Activated T-helper 1 cell treated with Interleukin-2 at 50 U/mL for 16 hours (primary cell): ENCODE data around the gene CEP72.
"Not testable (repeated sequence)": the region's sequence is repeated elsewhere in the genome, so short reads cannot be mapped to it uniquely, and the experiment has no call there.

ENCODE experiments used
- DNase-seq: peaks from one replicate; pipeline ENCODE4 v3.0.0-alpha.2; 2020; ENCODE audit warnings: low read depth

The CEP72 gene

DNA sequence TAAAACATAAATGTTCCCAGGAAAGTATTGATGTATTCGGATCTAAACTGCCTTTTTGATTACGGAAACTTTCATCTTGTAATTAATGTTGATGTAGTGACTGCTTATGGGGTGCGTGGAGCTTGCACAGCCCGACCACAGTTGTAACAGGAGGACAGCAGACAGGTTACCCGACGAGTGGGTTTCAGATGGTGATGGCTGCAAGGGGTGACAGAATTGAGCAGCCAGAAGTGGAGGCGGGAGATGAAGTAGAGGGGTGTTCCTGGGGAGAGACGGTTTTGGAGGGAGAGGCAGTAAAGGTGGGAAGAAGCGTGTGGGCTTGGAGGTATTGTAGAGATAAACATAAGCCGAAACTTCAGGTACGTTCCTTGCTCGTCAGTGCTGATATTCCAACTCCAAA, 5.8 kb downstream of the CEP72 start:
- DNase-seq: no peak

DNA sequence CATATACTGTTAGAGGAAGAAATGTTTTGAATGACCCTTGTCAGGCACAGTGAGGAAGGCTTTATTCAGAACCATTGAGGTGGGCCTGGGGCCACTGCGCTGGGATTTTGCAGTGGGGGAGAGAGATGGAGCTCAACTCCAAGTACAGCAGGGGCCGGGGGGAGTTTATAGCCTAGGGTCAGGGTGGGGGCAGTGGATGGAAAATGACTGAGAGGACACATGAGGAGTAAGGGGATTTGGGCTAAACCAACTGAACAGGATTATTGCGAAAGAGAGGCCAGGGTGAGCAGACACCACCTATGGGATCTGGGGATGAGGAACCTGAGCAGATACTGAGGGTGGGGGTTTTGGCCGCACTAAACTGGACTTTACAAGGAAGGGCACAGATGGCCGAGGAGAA, 6.3 kb downstream of the CEP72 start:
- no peak for DNase-seq

DNA sequence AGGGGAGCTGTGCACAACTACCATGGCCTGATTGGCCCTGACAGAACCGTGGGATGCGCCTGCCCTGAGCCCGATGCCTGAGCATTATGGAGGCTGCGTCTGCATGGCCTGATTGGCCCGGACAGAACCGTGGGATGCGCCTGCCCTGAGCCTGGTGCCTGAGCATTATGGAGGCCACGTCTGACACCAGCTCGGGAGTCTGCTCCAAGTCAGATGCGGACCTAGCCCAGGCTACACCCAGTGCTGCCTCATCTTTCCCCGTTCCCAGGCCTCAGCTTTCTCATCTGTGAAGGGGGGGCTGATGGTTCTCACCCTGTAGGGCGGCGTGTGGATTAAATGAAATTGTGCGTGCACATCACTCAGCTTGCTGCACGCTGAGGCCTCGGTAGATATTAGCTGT, 7.3 kb downstream of the CEP72 start:
- no peak for DNase-seq

DNA sequence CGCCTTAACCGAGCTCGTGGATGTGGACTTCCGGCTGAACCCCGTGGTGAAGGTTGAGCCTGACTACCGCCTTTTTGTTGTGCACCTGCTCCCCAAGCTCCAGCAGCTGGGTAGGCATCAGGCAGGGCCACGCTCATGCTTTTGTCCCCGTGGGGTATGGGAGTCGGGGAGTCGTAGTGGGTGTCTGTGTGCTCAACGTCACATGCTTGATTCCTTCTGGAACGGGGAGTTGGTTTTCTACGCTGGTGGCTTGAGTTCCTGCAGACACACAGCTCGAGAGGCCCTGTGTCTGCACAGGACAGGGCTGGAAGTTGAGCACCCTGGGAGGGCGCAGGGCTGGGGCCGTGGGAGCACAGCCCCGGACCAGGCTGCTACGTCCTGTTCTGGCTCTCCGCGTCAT, 8.0 kb downstream of the CEP72 start:
- no peak for DNase-seq

DNA sequence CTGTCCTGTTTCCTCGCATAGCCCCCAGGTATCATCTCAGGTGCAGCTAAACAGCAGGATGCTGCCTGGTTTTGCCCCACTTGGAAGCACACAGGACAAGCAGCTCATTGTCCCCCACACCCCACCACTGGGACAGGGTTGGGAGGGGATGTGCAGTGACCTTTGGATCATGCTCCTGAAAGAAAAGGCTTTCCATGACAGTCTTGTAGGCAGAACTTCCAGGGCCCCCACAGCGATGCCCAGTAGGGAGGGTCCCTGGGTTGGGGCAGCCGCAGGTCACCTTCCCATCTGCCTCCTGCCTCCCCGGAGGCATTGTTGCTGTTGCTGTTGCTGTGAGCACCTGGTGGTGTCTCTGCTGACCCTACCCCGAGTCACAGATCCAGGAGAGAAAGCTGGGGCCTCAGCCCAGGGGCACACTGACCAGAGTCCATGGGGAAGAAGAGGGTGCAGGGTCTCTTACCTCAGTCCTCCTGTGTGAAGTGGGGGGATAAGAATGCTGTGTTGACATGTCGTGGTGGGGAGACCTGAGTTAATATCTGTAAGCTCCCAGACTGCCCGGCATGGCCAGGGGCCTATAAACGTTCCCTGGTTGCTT, 8.5 kb downstream of the CEP72 start:
- DNase-seq: no peak

DNA sequence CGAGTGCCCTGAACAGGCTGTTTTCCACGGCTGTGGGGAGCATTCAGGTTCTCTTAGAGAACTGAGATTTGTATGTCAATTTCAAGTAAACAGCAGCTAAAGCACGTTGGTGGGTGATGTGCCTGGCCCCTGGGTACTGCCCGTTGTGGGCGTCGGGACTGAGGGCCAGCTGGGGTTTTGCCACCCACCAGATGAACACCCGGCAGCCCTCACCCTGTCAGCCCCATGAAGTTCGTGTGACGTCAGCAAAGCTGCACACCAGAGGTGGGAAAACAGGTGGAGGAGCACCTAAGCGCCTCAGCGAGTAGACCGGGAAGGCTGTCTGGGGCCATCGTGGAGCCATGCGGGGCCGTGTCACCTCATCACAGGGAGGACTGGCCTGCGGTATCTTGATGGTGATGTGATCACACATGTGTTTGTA, 9.2 kb downstream of the CEP72 start:
- DNase-seq: no peak

DNA sequence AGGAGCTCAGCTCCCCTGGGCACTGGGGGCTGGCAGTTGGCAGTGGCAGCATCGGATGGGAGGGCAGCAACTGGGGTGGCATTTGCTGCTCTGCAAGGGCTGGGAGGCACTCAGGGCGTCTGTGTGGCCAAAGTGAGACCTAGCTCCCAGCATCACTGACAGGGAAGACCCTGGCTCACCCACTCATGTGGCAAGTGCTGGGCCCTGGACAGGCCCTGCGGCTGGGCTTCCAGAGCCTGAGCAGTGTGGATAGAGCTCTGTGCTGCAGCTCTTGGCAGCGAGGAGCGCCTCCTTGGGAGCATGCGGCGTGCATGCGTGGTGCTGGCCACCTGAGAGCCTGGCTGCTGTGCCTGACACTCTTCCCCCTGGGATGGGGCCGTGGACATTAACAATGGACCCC, 10.2 kb downstream of the CEP72 start:
- DNase-seq: no peak

DNA sequence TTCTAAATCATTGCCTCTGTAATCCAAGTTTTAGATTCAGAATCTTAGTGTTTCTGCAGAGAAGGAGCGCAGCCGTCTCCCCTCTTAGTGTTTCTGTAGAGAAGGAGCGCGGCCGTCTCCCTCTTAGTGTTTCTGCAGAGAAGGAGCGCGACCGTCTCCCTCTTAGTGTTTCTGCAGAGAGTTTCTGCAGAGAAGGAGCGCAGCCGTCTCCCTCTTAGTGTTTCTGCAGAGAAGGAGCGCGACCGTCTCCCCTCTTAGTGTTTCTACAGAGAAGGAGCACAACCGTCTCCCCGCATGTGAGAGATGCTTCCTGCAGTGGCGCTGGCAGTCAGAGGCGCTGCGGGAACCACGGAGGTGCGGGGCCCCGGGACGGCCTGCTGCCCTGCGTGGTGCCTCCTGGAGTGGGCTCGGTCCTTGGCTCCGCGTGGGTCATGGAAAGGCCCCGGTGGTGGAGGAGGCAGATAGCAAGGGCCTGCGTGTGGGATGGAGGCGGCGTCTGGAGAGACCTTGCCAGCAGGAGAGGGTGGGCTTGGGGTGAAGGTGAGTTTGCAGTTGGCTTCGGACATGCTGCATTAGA, 10.9 kb downstream of the CEP72 start:
- DNase-seq: no peak

DNA sequence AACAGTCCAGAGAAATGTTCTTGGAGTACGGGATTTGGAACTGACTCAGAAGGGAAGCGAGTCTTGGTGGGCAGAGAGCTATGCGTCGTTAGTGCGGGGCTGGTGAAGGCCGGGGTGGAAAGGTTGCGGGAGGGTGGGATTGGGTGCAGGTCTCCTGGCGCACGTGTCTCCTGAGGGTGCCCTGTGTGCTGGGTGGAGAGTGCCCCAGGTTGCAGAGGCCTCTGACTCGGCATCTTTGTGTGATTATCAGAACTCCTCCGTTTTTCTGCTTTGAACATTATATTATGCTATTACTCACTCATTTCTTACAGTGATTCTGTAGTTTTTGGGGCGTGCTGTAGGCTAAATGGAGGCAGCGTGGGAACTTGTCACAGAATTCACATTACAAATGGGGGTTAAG, 11.4 kb downstream of the CEP72 start:
- DNase-seq: no peak

DNA sequence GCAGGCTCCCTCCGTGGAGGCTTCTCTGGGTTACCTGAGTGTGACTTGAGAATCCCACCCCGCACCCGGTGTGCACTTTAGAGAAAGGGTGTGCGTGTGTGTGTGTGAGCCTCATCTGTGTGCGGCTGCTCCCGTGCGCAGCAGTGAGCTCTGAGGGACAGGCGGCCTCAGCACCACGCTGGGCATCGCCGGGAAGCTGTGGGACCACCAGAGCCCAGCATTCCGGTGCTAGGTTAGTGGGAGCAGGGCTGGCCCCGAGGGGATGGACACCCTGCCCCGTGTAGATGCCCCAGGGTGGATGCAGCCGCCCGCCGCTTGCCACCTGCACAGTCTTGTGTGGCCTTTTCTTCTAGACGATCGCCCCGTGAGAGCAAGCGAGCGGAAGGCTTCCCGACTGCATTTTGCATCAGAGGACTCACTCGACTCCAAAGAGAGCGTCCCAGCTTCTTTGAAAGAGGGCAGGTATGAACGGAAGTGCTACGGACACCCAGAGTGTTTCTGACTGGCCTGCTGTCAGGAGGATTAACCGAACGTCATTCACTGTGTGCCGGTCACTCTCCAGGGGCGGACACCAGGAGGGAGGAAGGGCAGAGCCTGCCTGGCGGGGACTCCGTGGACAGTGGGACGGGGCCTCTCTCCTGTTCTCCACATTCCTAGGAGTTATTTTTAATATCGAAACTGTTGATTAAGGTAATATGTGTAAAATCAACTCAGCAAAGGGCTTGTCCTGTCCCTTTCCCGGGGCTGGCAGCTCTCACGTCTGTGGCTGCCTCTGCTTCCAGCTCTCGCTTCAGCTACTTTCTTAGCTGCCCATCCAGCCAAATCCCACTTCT, 12.2 kb downstream of the CEP72 start:
- no peak for DNase-seq

DNA sequence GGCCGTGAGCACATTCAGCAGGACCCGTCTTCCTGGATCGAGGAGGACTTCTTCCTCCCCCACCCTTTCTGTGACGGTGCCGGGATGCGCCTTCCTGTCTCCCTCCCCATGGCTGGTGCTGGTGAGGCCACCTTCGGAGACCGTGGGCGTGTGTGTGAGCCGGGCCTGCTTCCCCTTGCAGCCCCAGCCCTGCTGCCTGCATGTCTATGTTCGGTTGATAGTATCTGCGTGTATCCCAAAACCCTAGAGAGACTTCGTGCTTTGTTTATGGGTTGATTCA, 12.8 kb downstream of the CEP72 start:
- DNase-seq: no peak

DNA sequence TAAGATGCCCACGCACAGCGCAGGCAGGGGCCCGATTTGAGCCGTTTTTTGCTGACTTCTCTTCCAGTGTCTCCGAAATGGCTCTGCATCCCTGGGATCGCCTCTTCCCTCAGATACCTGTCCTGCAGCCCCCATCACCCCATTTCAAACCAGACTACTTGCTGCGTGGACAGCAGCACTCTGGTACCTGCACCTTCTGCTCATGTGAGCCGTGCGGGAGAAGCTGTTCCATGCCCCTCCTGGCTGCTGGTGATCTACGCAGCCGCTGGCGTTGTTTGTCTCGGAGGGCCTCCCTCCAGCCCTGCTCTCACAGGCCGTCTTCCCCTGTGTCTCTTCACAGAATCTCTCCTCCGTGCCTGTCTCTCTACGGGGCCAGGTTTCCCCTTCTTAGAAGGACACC, 13.4 kb downstream of the CEP72 start:
- no peak for DNase-seq

DNA sequence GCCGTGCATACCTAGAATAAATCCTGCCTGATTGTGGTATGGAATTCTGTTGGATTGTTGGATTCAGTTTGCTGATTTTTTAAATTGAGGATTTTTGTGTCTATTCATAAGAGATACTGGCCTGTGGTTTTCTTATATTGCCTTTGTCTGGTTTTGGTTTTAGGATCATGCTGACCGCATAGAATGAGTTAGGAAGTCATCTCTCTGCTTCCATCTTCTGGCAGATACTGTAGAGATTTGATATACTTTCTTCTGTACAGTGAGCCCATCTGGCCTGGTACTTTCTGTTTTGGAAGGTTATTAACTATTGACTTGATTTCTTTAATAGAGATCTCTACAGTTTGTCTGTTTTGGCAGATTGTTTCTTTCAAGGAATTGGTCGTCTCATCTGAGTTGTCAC, 14.7 kb downstream of the CEP72 start:
- no peak for DNase-seq

DNA sequence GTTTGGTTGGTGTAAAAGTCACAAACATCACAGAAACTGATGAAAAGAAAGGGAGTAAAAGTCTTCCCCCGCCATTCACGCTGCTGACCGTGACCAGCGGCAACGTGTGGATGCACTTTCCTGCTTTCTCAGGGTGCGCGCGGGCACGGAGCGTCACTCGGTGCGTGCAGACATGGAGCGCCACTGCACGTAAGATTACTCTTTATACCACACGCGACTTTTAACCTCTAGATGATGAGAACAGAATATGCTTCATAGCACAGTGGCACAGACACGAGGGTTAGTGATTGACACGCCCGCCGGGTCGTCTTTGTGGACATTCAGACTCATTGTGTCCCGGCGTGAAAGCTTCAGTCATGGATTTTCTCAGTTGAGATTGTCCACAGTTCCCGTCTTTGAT, 15.7 kb downstream of the CEP72 start:
- DNase-seq: no peak

DNA sequence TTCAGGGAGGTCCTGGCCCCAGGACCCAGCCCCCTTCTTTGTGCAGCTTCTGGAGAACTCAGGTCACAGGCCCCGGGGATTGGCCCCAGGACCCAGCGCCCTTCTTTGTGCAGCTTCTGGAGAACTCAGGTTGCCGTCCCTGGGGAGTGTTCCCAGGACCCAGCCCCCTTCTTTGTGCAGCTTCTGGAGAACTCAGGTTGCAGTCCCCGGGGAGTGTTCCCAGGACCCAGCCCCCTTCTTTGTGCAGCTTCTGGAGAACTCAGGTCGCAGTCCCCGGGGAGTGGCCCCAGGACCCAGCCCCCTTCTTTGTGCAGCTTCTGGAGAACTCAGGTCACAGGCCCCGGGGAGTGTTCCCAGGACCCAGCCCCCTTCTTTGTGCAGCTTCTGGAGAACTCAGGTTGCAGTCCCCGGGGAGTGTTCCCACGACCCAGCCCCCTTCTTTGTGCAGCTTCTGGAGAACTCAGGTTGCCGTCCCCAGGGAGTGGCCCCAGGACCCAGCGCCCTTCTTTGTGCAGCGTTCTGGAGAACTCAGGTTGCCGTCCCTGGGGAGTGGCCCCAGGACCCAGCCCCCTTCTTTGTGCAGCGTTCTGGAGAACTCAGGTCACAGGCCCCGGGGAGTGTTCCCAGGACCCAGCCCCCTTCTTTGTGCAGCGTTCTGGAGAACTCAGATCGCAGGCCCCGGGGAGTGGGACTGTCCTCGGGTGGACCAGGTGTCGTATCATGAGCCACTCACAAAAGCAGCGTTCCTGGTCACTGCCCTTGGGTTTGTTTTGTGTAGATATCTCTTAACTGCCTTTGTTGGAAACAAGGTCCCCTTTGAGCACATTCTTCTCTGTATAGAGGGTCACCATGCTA, 16.4 kb downstream of the CEP72 start:
- DNase-seq: not testable (repeated sequence)

DNA sequence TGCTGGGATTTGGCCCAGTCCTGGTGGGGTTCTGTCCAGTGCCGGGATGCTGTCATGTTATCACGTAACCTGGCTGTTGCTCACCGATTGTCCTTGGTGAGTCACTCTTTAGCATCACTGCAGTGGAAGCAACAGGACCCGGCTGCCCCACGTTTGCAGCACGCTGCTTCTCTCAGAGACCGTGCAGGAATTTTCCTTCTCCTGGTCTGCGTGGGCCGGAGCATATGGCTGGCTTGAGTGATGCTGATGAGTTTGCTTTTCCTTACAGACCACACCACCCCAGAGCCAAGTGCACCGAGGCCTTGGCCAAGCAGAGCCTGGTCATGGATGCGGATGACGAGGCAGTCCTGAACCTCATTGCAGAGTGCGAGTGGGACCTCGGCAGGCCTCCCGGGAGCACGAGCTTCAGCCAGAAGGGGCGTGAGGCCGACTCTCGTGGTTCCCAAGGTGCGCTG, 21.4 kb downstream of the CEP72 start:
- no peak for DNase-seq

DNA sequence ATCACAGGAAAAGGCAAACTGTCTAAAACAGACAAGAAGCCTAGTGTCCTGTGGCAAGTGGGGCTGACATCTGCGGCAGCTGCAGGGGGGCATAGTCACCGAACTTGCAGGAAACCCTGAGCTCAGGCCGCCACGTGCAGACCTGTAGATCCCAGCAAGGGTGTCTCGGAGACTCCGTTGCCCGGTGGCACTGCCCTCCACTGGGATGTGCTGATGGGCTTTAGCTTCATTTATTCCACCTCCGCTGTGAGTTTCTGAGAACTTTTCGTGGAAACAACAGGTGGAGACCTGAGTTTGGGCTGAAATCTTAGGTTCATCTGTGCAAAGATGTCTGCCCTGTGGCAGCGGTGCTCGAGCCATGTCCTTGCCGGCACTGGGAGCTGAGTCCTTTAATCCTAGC, 22.1 kb downstream of the CEP72 start:
- no peak for DNase-seq

DNA sequence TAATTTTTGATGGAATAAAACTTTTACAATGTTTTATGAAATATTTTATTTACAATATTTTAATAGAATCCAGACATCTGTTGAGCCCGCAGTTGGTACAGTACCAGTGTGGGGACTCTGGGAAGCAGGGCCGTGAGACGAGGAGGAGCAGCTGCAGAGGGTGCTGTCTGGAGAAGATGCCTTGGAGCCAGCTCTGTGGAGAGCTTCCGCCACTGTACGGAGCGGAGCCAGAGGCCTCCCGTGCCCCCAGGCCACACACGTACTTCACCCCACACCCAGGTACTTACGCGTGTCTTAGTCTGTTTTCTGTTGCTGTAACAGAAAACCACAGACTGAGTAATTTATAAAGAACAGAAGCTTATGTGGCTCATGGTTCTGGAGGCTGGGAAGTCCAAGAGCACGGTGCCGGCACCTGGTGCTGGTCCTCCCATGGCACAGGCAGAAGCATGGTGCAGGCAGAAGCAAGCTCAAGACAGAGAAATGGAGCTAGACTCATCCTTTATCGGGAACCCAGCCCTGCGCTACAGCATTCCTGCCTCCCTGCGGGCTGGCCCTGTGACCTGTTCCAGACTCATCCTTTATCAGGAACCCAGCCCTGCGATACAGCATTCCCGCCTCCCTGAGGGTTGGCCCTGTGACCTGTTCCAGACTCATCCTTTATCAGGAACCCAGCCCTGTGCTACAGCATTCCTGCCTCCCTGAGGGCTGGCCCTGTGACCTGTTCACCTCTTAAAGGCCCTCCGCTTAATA, 23.3 kb downstream of the CEP72 start:
- DNase-seq: no peak

DNA sequence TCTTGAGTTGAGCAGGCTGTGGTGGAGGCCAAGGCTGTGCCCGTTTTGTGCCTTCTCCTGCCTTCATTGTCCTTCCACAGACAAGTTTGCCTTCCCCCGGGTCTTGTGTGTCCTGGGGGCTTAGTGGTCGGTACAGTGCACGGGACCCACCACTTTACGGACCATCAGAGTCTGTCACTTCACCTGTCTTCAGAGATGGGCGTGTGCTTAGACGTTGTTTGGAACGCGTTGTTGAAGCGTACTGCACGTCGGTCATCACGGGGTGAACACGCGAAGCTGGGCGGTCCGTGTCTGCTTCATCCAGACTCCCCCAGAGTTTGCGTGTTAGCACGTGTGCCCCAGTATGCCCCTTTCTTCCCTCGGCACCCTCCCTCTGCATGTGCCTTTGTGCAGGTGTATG, 24.8 kb downstream of the CEP72 start:
- DNase-seq: no peak

DNA sequence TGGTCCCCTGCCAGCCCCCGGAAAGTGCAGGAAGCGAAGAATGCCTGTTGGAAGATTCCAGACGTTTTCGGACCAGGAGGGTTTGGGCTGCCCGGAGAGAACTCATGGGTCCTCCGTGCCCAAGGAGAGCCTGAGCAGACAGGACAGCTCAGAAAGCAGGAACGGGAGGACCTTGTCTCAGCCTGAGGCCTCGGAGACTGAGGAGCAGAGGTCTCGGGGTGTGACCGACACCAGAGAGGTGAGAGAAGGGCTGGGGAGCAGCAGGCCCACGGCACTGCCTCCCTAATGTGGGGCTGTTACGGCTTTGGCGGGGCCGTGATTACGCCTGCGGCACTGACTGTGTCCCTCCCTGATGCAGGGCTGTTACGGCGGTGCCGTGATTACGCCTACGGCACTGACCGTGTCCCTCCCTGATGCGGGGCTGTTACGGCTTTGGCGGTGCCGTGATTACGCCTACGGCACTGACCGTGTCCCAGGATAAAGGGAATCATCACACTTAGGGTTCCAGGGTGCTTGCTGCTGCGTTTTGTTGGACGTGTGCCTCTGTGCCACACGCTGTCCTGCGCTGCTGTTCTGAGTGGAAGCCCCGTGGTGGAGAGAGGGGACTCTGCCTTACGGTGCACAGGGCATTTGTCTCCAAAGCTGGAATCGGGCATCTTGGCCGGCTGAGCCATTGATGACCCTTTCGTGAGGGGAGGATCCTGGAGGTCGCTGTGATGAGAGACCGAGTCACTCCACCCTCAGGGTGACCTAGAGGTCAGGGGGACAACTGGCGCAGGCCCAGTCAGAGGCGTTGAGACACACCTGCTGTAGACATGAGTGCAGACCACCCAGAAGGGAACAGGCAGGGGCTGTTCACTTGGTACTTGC, 25.7 kb downstream of the CEP72 start:
- no peak for DNase-seq
